Liver (tissue), 9 donors: ENCODE results near the gene RUFY1. TPM values are rescaled to one million over a fixed set of nuclear protein-coding genes. Genes with fewer than 3 reads are reported as not detected.

Experiments used
- DNase-seq: peaks from one replicate; pipeline ENCODE4 v3.0.0-alpha.2; 2017; ENCODE audit warnings: low spot score
- H3K27ac ChIP-seq, 2 donors: one replicate each; pipeline ENCODE4 v1.7.0; 2013; ENCODE audit warnings: inconsistent platforms in 2 of 2, low read length in 2 of 2, control low read depth in 1 of 2, low read depth in 1 of 2, mild to moderate bottlenecking in 1 of 2
- H3K27me3 ChIP-seq, 4 donors: one replicate each; pipeline versions ENCODE4 v1.6.1 to v1.7.0; 2013; ENCODE audit warnings: low read length in 3 of 4, inconsistent platforms in 1 of 4, mild to moderate bottlenecking in 1 of 4, moderate library complexity in 1 of 4; ENCODE audit not compliant: control insufficient read depth in 4 of 4, insufficient read depth in 4 of 4
- H3K36me3 ChIP-seq, 4 donors: one replicate each; pipeline versions ENCODE4 v1.6.1 to v1.7.0; 2013; ENCODE audit warnings: low read length in 3 of 4, mild to moderate bottlenecking in 3 of 4, low read depth in 1 of 4, moderate library complexity in 1 of 4; ENCODE audit not compliant: control insufficient read depth in 4 of 4, insufficient read depth in 3 of 4
- H3K4me1 ChIP-seq, 4 donors: one replicate each; pipeline versions ENCODE4 v1.6.1 to v1.7.0; 2013; ENCODE audit warnings: low read length in 3 of 4, mild to moderate bottlenecking in 3 of 4, moderate library complexity in 1 of 4; ENCODE audit not compliant: control insufficient read depth in 4 of 4, insufficient read depth in 4 of 4
- H3K4me3 ChIP-seq, 3 donors: one replicate each; pipeline versions ENCODE4 v1.6.1 to v1.7.0; 2013; ENCODE audit warnings: low read length in 3 of 3, control low read depth in 1 of 3, low read depth in 1 of 3, mild to moderate bottlenecking in 1 of 3
- H3K9ac ChIP-seq, 2 donors: one replicate each; pipeline ENCODE4 v1.7.0; 2013; ENCODE audit warnings: low read length in 2 of 2, mild to moderate bottlenecking in 2 of 2, moderate library complexity in 2 of 2, control low read depth in 1 of 2, low read depth in 1 of 2
- H3K9me3 ChIP-seq, 4 donors: one replicate each; pipeline versions ENCODE4 v1.6.1 to v1.7.0; 2013; ENCODE audit warnings: low read length in 3 of 4; ENCODE audit not compliant: control insufficient read depth in 4 of 4
- EGR1 ChIP-seq, 2 donors: IDR thresholded peaks; 2 replicates each; pipeline ENCODE4 v1.6.1; 2016 to 2018; ENCODE audit warnings: antibody characterized with exemption in 2 of 2, low read depth in 2 of 2
- FOXA1 ChIP-seq: IDR thresholded peaks from 2 replicates; pipeline ENCODE4 v1.6.1; 2016; ENCODE audit warnings: antibody characterized with exemption
- FOXA2 ChIP-seq: IDR thresholded peaks from 2 replicates; pipeline ENCODE4 v1.6.1; 2016; ENCODE audit warnings: antibody characterized with exemption
- GABPA ChIP-seq, 2 donors: IDR thresholded peaks in 1 of 2; conservative IDR thresholded peaks in 1 of 2; 2 replicates each; pipeline ENCODE4 v1.6.1; 2016; ENCODE audit warnings: antibody characterized with exemption in 2 of 2, mild to moderate bottlenecking in 1 of 2, moderate library complexity in 1 of 2
- HNF4A ChIP-seq, 2 donors: conservative IDR thresholded peaks; 2 replicates each; pipeline ENCODE4 v1.6.1; 2016; ENCODE audit warnings: antibody characterized with exemption in 2 of 2, mild to moderate bottlenecking in 2 of 2
- HNF4G ChIP-seq: IDR thresholded peaks from 2 replicates; pipeline ENCODE4 v1.6.1; 2016; ENCODE audit warnings: antibody characterized with exemption
- JUND ChIP-seq, 2 donors: IDR thresholded peaks; 2 replicates each; pipeline ENCODE4 v1.6.1; 2016; ENCODE audit warnings: antibody characterized with exemption in 2 of 2
- NR2F2 ChIP-seq: IDR thresholded peaks from 2 replicates; pipeline ENCODE4 v1.6.1; 2016; ENCODE audit warnings: antibody characterized with exemption
- RAD21 ChIP-seq, 2 donors: IDR thresholded peaks; 2 replicates each; pipeline ENCODE4 v1.6.1; 2016; ENCODE audit warnings: antibody characterized with exemption in 2 of 2, mild to moderate bottlenecking in 2 of 2
- RXRA ChIP-seq, 2 donors: IDR thresholded peaks; 2 replicates each; pipeline ENCODE4 v1.6.1; 2017 to 2018; ENCODE audit warnings: antibody characterized with exemption in 2 of 2, mild to moderate bottlenecking in 1 of 2
- SP1 ChIP-seq: IDR thresholded peaks from 2 replicates; pipeline ENCODE4 v1.6.1; 2018; ENCODE audit warnings: antibody characterized with exemption, mild to moderate bottlenecking
- TAF1 ChIP-seq: conservative IDR thresholded peaks from 2 replicates; pipeline ENCODE4 v1.6.1; 2016; ENCODE audit warnings: antibody characterized with exemption, mild to moderate bottlenecking
- YY1 ChIP-seq: IDR thresholded peaks from 2 replicates; pipeline ENCODE4 v1.6.1; 2016; ENCODE audit warnings: antibody characterized with exemption, mild to moderate bottlenecking
- WGBS: extraction: QIAGEN DNeasy Blood & Tissue Kit; methylation state at CpG from one replicate; pipeline ENCODE4 v1.1.7; 2013; 5-methylcytosine and 5-hydroxymethylcytosine counted together
- polyA plus RNA-seq, 2 donors: library from polyadenylated mRNA; stranded (reverse) in 1 of 2; unstranded in 1 of 2; fragments of 200-250 nt in 1 of 2; fragments of >200 nt in 1 of 2; fragmentation: Nextera tagmentation in 1 of 2; extraction: Ambion mirVana in 1 of 2; gene quantifications; one replicate each; pipeline versions ENCODE4 v1.2.1 to v1.2.3, GENCODE V29; 2013 to 2015
- total RNA-seq, 2 donors: library from RNA; depleted of rRNA; stranded (reverse); fragments of >200 nt; gene quantifications; one replicate each; pipeline ENCODE4 v1.2.3, GENCODE V29; 2014
- TF ChIP-seq, protein P1 (sequence below): fragments of 150-350 bp; IDR thresholded peaks from 2 replicates; pipeline ENCODE4 v1.5.1; 2017; ENCODE audit warnings: improper control_type of control experiment, low read depth, low read length; ENCODE audit not compliant: missing input control
- TF ChIP-seq, protein P2 (sequence below): IDR thresholded peaks from 2 replicates; pipeline ENCODE4 v1.6.1; 2016; ENCODE audit warnings: antibody characterized with exemption, mild to moderate bottlenecking
- TF ChIP-seq, protein P3 (sequence below): IDR thresholded peaks from 2 replicates; pipeline ENCODE4 v1.6.1; 2016; ENCODE audit warnings: antibody characterized with exemption
- TF ChIP-seq, protein P4 (sequence below): IDR thresholded peaks from 2 replicates; pipeline ENCODE4 v1.6.1; 2016; ENCODE audit warnings: antibody characterized with exemption
- TF ChIP-seq, protein P5 (sequence below): IDR thresholded peaks from 2 replicates; pipeline ENCODE4 v1.6.1; 2016; ENCODE audit warnings: antibody characterized with exemption
- donor health status: healthy.
- donor health status: healthy.
- donor health status: healthy.
- donor health status: healthy.
- donor health status: healthy.

Gene RUFY1
- total and polyA plus RNA-seq, 4 donors: 11.6 to 25.2 (median 18.3) TPM

DNA sequence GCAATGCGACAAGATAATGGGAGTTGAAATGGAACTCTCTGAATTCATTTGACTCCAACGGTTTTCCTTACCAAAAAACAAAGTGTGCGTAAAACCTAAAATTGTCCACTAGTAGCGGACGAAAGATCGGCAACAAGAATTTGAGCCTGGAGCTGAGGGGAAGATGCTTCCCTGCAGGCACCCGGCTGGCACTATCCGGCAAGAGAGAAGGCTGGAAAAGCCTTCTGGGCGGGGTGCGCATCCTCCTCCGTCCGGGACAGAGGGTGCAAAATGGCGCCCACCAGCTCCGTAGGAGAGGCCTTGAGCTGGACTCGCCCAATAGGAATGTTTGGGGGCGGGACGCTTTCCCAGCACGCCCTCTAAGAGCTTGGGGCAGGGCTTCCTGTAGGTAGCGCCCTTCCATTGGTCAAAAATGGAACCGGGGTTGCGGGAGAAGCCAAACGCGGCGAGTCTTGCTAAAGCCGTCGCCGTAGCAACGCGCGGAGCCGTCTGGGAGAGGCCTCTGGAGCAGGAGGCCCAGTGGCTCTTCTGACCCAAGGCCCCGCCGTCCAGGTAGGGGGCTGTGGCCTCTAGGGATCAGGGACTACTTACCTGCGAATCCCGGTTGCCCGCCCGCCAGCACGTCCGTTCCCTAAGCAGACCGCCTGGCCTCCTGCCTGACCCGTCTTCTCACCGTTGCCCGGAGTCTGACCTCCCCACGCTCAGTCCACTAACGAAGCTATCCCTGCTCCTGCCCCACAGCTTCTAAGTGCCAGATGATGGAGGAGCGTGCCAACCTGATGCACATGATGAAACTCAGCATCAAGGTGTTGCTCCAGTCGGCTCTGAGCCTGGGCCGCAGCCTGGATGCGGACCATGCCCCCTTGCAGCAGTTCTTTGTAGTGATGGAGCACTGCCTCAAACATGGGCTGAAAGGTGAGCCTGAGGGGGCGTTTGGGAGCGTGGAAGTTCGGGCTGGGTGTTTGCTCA lies 9.2 kb downstream of the RUFY1 start:
- Histone ChIP-seq H3K36me3 (peaks cover 6 to 22% (median 17%) of the 10 kb centered on the region in 4 donors), H3K9me3 (no peaks in the 10 kb centered on the region), H3K4me1 (peaks cover 5 to 15% (median 9%) of the 10 kb centered on the region in 4 donors), H3K4me3 (peak overlapping the region; percentile 65 to 92 (median 78)), H3K27ac (peak overlapping the region; percentile 70 to 87), H3K9ac (peak overlapping the region in 1 of 2 donors; percentile 80), H3K27me3 (no peaks in the 10 kb centered on the region)
- 3% methylated on average over 52 of the region's 52 CpGs for WGBS
- TF ChIP-seq SP1 (peak; percentile 89), EGR1 (IDR thresholded peaks at IDR 0.05; ENCODE audit: low read depth in 2 of 2) (no peak), FOXA2 (no peak), HNF4A (conservative IDR thresholded peaks at IDR 0.05) (peak in 1 of 2 donors; percentile 40), RAD21 (IDR thresholded peaks at IDR 0.05) (peak in 1 of 2 donors; percentile 43), HNF4G (no peak), NR2F2 (peak; percentile 43), JUND (IDR thresholded peaks at IDR 0.05) (no peak), RXRA (IDR thresholded peaks at IDR 0.05) (peak; percentile 46 to 47), YY1 (peak; percentile 99), FOXA1 (no peak), GABPA (IDR thresholded peaks at IDR 0.05 in 1 of 2, conservative IDR thresholded peaks at IDR 0.05 in 1 of 2) (peak in 1 of 2 donors; percentile 72), TAF1 (peak; percentile 59)
- TF ChIP-seq, protein P1, sequence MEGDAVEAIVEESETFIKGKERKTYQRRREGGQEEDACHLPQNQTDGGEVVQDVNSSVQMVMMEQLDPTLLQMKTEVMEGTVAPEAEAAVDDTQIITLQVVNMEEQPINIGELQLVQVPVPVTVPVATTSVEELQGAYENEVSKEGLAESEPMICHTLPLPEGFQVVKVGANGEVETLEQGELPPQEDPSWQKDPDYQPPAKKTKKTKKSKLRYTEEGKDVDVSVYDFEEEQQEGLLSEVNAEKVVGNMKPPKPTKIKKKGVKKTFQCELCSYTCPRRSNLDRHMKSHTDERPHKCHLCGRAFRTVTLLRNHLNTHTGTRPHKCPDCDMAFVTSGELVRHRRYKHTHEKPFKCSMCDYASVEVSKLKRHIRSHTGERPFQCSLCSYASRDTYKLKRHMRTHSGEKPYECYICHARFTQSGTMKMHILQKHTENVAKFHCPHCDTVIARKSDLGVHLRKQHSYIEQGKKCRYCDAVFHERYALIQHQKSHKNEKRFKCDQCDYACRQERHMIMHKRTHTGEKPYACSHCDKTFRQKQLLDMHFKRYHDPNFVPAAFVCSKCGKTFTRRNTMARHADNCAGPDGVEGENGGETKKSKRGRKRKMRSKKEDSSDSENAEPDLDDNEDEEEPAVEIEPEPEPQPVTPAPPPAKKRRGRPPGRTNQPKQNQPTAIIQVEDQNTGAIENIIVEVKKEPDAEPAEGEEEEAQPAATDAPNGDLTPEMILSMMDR: no peak
- TF ChIP-seq, protein P2, sequence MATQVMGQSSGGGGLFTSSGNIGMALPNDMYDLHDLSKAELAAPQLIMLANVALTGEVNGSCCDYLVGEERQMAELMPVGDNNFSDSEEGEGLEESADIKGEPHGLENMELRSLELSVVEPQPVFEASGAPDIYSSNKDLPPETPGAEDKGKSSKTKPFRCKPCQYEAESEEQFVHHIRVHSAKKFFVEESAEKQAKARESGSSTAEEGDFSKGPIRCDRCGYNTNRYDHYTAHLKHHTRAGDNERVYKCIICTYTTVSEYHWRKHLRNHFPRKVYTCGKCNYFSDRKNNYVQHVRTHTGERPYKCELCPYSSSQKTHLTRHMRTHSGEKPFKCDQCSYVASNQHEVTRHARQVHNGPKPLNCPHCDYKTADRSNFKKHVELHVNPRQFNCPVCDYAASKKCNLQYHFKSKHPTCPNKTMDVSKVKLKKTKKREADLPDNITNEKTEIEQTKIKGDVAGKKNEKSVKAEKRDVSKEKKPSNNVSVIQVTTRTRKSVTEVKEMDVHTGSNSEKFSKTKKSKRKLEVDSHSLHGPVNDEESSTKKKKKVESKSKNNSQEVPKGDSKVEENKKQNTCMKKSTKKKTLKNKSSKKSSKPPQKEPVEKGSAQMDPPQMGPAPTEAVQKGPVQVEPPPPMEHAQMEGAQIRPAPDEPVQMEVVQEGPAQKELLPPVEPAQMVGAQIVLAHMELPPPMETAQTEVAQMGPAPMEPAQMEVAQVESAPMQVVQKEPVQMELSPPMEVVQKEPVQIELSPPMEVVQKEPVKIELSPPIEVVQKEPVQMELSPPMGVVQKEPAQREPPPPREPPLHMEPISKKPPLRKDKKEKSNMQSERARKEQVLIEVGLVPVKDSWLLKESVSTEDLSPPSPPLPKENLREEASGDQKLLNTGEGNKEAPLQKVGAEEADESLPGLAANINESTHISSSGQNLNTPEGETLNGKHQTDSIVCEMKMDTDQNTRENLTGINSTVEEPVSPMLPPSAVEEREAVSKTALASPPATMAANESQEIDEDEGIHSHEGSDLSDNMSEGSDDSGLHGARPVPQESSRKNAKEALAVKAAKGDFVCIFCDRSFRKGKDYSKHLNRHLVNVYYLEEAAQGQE: peak; percentile 91
- TF ChIP-seq, protein P3, sequence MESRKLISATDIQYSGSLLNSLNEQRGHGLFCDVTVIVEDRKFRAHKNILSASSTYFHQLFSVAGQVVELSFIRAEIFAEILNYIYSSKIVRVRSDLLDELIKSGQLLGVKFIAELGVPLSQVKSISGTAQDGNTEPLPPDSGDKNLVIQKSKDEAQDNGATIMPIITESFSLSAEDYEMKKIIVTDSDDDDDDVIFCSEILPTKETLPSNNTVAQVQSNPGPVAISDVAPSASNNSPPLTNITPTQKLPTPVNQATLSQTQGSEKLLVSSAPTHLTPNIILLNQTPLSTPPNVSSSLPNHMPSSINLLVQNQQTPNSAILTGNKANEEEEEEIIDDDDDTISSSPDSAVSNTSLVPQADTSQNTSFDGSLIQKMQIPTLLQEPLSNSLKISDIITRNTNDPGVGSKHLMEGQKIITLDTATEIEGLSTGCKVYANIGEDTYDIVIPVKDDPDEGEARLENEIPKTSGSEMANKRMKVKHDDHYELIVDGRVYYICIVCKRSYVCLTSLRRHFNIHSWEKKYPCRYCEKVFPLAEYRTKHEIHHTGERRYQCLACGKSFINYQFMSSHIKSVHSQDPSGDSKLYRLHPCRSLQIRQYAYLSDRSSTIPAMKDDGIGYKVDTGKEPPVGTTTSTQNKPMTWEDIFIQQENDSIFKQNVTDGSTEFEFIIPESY: peak; percentile 48
- TF ChIP-seq, protein P4, sequence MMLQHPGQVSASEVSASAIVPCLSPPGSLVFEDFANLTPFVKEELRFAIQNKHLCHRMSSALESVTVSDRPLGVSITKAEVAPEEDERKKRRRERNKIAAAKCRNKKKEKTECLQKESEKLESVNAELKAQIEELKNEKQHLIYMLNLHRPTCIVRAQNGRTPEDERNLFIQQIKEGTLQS: no peak
- TF ChIP-seq, protein P5, sequence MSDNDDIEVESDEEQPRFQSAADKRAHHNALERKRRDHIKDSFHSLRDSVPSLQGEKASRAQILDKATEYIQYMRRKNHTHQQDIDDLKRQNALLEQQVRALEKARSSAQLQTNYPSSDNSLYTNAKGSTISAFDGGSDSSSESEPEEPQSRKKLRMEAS: peak; percentile 59
- DNase-seq: peak; percentile 94
